Muscle layer of duodenum (tissue), 2 donors: ENCODE measurements around the gene MAPT.
A peak's percentile ranks its signal among the peaks of the same experiment; 100 is the strongest.

Experiments
- H3K27ac ChIP-seq: one replicate; pipeline ENCODE4 v1.7.0; 2013; ENCODE audit warnings: mild to moderate bottlenecking, low read length
- H3K27me3 ChIP-seq: one replicate; pipeline ENCODE4 v1.7.0; 2013; ENCODE audit warnings: low read depth, mild to moderate bottlenecking, control low read depth, low read length
- H3K36me3 ChIP-seq, 2 donors: one replicate each; pipeline ENCODE4 v1.7.0; 2013; ENCODE audit warnings: low read length in 2 of 2, control low read depth in 1 of 2, mild to moderate bottlenecking in 1 of 2; ENCODE audit not compliant: insufficient read depth in 2 of 2, control insufficient read depth in 1 of 2
- H3K4me1 ChIP-seq, 2 donors: one replicate each; pipeline ENCODE4 v1.7.0; 2013; ENCODE audit warnings: low read length in 2 of 2, mild to moderate bottlenecking in 2 of 2, control low read depth in 1 of 2, moderate library complexity in 1 of 2; ENCODE audit not compliant: insufficient read depth in 2 of 2, control insufficient read depth in 1 of 2
- H3K4me3 ChIP-seq, 2 donors: one replicate each; pipeline ENCODE4 v1.7.0; 2013; ENCODE audit warnings: low read length in 2 of 2, low read depth in 1 of 2, mild to moderate bottlenecking in 1 of 2
- H3K9me3 ChIP-seq, 2 donors: one replicate each; pipeline ENCODE4 v1.7.0; 2013; ENCODE audit warnings: low read length in 2 of 2, control low read depth in 1 of 2, mild to moderate bottlenecking in 1 of 2; ENCODE audit not compliant: control insufficient read depth in 1 of 2
- donor health status: healthy.

Gene MAPT

GRCh38 chr17:45942284-45942683 is 47.9 kb downstream of the MAPT start:
- Histone ChIP-seq H3K27ac (no peak overlapping the region), H3K27me3 (no peaks in the 10 kb centered on the region), H3K4me3 (no peak overlapping the region), H3K36me3 (no peaks in the 10 kb centered on the region), H3K4me1 (peaks cover 0 to 16% of the 10 kb centered on the region in 2 donors), H3K9me3 (no peaks in the 10 kb centered on the region)

- Histone ChIP-seq H3K9me3 (no peaks in the 10 kb centered on the region), H3K27me3 (peaks cover 11% of the 10 kb centered on the region), H3K4me3 (no peak overlapping the region), H3K27ac (no peak overlapping the region), H3K36me3 (no peaks in the 10 kb centered on the region), H3K4me1 (peaks cover 0 to 11% of the 10 kb centered on the region in 2 donors)
Observed at GRCh38 chr17:45946841-45947256, 52.5 kb downstream of the MAPT start.

- Histone ChIP-seq H3K27ac (no peak overlapping the region), H3K9me3 (no peaks in the 10 kb centered on the region), H3K36me3 (no peaks in the 10 kb centered on the region), H3K4me3 (peak overlapping the region; percentile 8 to 32), H3K4me1 (peaks cover 0 to 8% of the 10 kb centered on the region in 2 donors), H3K27me3 (peaks cover 11% of the 10 kb centered on the region)
Observed at GRCh38 chr17:45948498-45948880, 54.1 kb downstream of the MAPT start.

- Histone ChIP-seq H3K27me3 (peaks cover 11% of the 10 kb centered on the region), H3K4me1 (peaks cover 0 to 8% of the 10 kb centered on the region in 2 donors), H3K4me3 (peak overlapping the region; percentile 32 to 42), H3K27ac (no peak overlapping the region), H3K9me3 (no peaks in the 10 kb centered on the region), H3K36me3 (no peaks in the 10 kb centered on the region)
Observed at GRCh38 chr17:45948881-45949624, 54.7 kb downstream of the MAPT start.

- no peaks in the 10 kb centered on the region for H3K9me3 ChIP-seq
- no peaks in the 10 kb centered on the region for H3K36me3 ChIP-seq
- H3K4me1 ChIP-seq: peaks cover 0 to 8% of the 10 kb centered on the region in 2 donors
Observed at GRCh38 chr17:45949755-45950320, 55.5 kb downstream of the MAPT start.

GRCh38 chr17:45950888-45951287 is 56.5 kb downstream of the MAPT start:
- H3K4me3 ChIP-seq: no peak overlapping the region
- no peaks in the 10 kb centered on the region for H3K9me3 ChIP-seq
- H3K27ac ChIP-seq: no peak overlapping the region
- peaks cover 11% of the 10 kb centered on the region for H3K27me3 ChIP-seq
- no peaks in the 10 kb centered on the region for H3K36me3 ChIP-seq
- H3K4me1 ChIP-seq: peaks cover 0 to 8% of the 10 kb centered on the region in 2 donors

More at GRCh38 chr17:45949755-45950320, 55.5 kb downstream of the MAPT start:
- Histone ChIP-seq H3K4me3 (no peak overlapping the region), H3K27ac (no peak overlapping the region), H3K27me3 (peaks cover 11% of the 10 kb centered on the region)

GRCh38 chr17:45951403-45951802 is 57.0 kb downstream of the MAPT start:
- Histone ChIP-seq H3K27me3 (peaks cover 11% of the 10 kb centered on the region), H3K4me3 (no peak overlapping the region), H3K27ac (no peak overlapping the region), H3K4me1 (peaks cover 0 to 8% of the 10 kb centered on the region in 2 donors), H3K9me3 (no peaks in the 10 kb centered on the region), H3K36me3 (no peaks in the 10 kb centered on the region)

- Histone ChIP-seq H3K36me3 (no peaks in the 10 kb centered on the region), H3K4me3 (no peak overlapping the region), H3K27ac (no peak overlapping the region), H3K9me3 (no peaks in the 10 kb centered on the region), H3K27me3 (peaks cover 11% of the 10 kb centered on the region), H3K4me1 (peaks cover 0 to 8% of the 10 kb centered on the region in 2 donors)
Observed at GRCh38 chr17:45951941-45952340, 57.6 kb downstream of the MAPT start.

- no peak overlapping the region for H3K4me3 ChIP-seq
- no peaks in the 10 kb centered on the region for H3K9me3 ChIP-seq
- H3K4me1 ChIP-seq: peaks cover 0 to 8% of the 10 kb centered on the region in 2 donors
- peaks cover 11% of the 10 kb centered on the region for H3K27me3 ChIP-seq
- no peak overlapping the region for H3K27ac ChIP-seq
- H3K36me3 ChIP-seq: no peaks in the 10 kb centered on the region
Observed at GRCh38 chr17:45952814-45953320, 58.5 kb downstream of the MAPT start.

- Histone ChIP-seq H3K36me3 (no peaks in the 10 kb centered on the region), H3K27ac (no peak overlapping the region), H3K4me1 (peaks cover 0 to 4% of the 10 kb centered on the region in 2 donors), H3K4me3 (no peak overlapping the region), H3K9me3 (no peaks in the 10 kb centered on the region), H3K27me3 (peaks cover 11% of the 10 kb centered on the region)
Observed at GRCh38 chr17:45953561-45953960, 59.2 kb downstream of the MAPT start.

- H3K27ac ChIP-seq: no peak overlapping the region
- no peak overlapping the region for H3K4me3 ChIP-seq
Observed at GRCh38 chr17:45954914-45955313, 60.6 kb downstream of the MAPT start.

More at GRCh38 chr17:45954914-45955313, 60.6 kb downstream of the MAPT start:
- Histone ChIP-seq H3K27me3 (peaks cover 3% of the 10 kb centered on the region), H3K9me3 (no peaks in the 10 kb centered on the region), H3K36me3 (no peaks in the 10 kb centered on the region), H3K4me1 (no peaks in the 10 kb centered on the region)
